SK-N-SH treated with all-trans-retinoic acid at 6 μM for 48 hours (cell line): ENCODE data around the gene CACNA2D4.

Experiments
- ATAC-seq: fragments of 200-7000 bp; cut with Tn5 transposase; 3 replicates; pipeline ENCODE4 v1.9.1; 2020; ENCODE audit warnings: mild to moderate bottlenecking, moderate library complexity
- ARNTL ChIP-seq: fragments of 450-650 bp; formaldehyde crosslinking; IDR thresholded peaks from 2 replicates; pipeline ENCODE4 v1.5.0; 2020; ENCODE audit warnings: low read depth, mild to moderate bottlenecking, moderate library complexity, borderline replicate concordance
- BACH2 ChIP-seq: fragments of 250-450 bp; sonication (Bioruptor Pico); IDR thresholded peaks from 2 replicates; pipeline ENCODE4 v1.9.0; 2021; ENCODE audit warnings: mild to moderate bottlenecking, borderline replicate concordance
- CREB5 ChIP-seq: fragments of 250-450 bp; sonication (Bioruptor Pico); IDR thresholded peaks from 2 replicates; pipeline ENCODE4 v1.5.1; 2020; ENCODE audit warnings: low read depth, mild to moderate bottlenecking, moderate library complexity
- CSDC2 ChIP-seq: fragments of 250-450 bp; sonication (Bioruptor Pico); IDR thresholded peaks from 2 replicates; pipeline ENCODE4 v1.5.0; 2020; ENCODE audit warnings: mild to moderate bottlenecking, moderate library complexity
- GLIS3 ChIP-seq: fragments of 250-450 bp; sonication (Bioruptor Pico); IDR thresholded peaks from 2 replicates; pipeline ENCODE4 v1.5.0; 2020; ENCODE audit warnings: mild to moderate bottlenecking, moderate library complexity
- ISL1 ChIP-seq: fragments of 250-450 bp; sonication (Bioruptor Pico); IDR thresholded peaks from 2 replicates; pipeline ENCODE4 v2.1.2; 2022; ENCODE audit warnings: mild to moderate bottlenecking, moderate library complexity
- OSR1 ChIP-seq: fragments of 250-450 bp; sonication (Bioruptor Pico); IDR thresholded peaks from 2 replicates; pipeline ENCODE4 v1.8.0; 2022; ENCODE audit warnings: moderate library complexity, mild to moderate bottlenecking, inconsistent platforms
- PPARA ChIP-seq: fragments of 250-450 bp; sonication (Bioruptor Pico); IDR thresholded peaks from 2 replicates; pipeline ENCODE4 v1.5.0; 2020; ENCODE audit warnings: mild to moderate bottlenecking, borderline replicate concordance
- RARB ChIP-seq: fragments of 250-450 bp; sonication (Bioruptor Pico); IDR thresholded peaks from 2 replicates; pipeline ENCODE4 v1.8.0; 2021; ENCODE audit warnings: mild to moderate bottlenecking, moderate library complexity
- SNAI2 ChIP-seq: fragments of 250-450 bp; sonication (Bioruptor Pico); IDR thresholded peaks from 2 replicates; pipeline ENCODE4 v1.5.0; 2020; ENCODE audit warnings: mild to moderate bottlenecking, moderate library complexity
- TCF4 ChIP-seq: fragments of 250-450 bp; sonication (Bioruptor Pico); IDR thresholded peaks from 2 replicates; pipeline ENCODE4 v1.8.0; 2021; ENCODE audit warnings: mild to moderate bottlenecking, moderate library complexity, borderline replicate concordance
- TOX ChIP-seq: fragments of 250-450 bp; sonication (Bioruptor Pico); IDR thresholded peaks from 2 replicates; pipeline ENCODE4 v1.8.0; 2021; ENCODE audit warnings: mild to moderate bottlenecking, moderate library complexity, borderline replicate concordance
- ZC3H10 ChIP-seq: fragments of 250-450 bp; sonication (Bioruptor Pico); IDR thresholded peaks from 2 replicates; pipeline ENCODE4 v1.5.1; 2021; ENCODE audit warnings: mild to moderate bottlenecking, moderate library complexity
- ZFP3 ChIP-seq: fragments of 250-450 bp; sonication (Bioruptor Pico); IDR thresholded peaks from 2 replicates; pipeline ENCODE4 v1.5.0; 2020; ENCODE audit warnings: mild to moderate bottlenecking, moderate library complexity
- ZFP30 ChIP-seq: fragments of 450-650 bp; formaldehyde crosslinking; IDR thresholded peaks from 2 replicates; pipeline ENCODE4 v1.5.0; 2022; ENCODE audit warnings: mild to moderate bottlenecking, moderate library complexity
- ZNF565 ChIP-seq: fragments of 450-650 bp; formaldehyde crosslinking; conservative IDR thresholded peaks from 2 replicates; pipeline ENCODE4 v1.5.0; 2020; ENCODE audit warnings: low read depth, mild to moderate bottlenecking, moderate library complexity
- ZNF70 ChIP-seq: fragments of 450-650 bp; formaldehyde crosslinking; IDR thresholded peaks from 2 replicates; pipeline ENCODE4 v1.5.0; 2020; ENCODE audit warnings: mild to moderate bottlenecking, moderate library complexity
- ZNF8 ChIP-seq: fragments of 450-650 bp; formaldehyde crosslinking; IDR thresholded peaks from 2 replicates; pipeline ENCODE4 v1.5.0; 2020; ENCODE audit warnings: mild to moderate bottlenecking, moderate library complexity
- TF ChIP-seq, protein P1 (sequence below): fragments of 250-450 bp; sonication (Bioruptor Pico); IDR thresholded peaks from 2 replicates; pipeline ENCODE4 v1.5.1; 2021; ENCODE audit warnings: mild to moderate bottlenecking, moderate library complexity
- TF ChIP-seq, protein P2 (sequence below): fragments of 250-450 bp; sonication (Bioruptor Pico); IDR thresholded peaks from 2 replicates; pipeline ENCODE4 v1.8.0; 2020; ENCODE audit warnings: mild to moderate bottlenecking, moderate library complexity, borderline replicate concordance
- TF ChIP-seq, protein P3 (sequence below): fragments of 250-450 bp; sonication (Bioruptor Pico); IDR thresholded peaks from 2 replicates; pipeline ENCODE4 v1.8.0; 2021; ENCODE audit warnings: low read depth, mild to moderate bottlenecking, moderate library complexity, borderline replicate concordance
- TF ChIP-seq, protein P4 (sequence below): fragments of 250-450 bp; sonication (Bioruptor Pico); IDR thresholded peaks from 2 replicates; pipeline ENCODE4 v1.5.0; 2020; ENCODE audit warnings: mild to moderate bottlenecking, moderate library complexity

CACNA2D4 gene

DNA sequence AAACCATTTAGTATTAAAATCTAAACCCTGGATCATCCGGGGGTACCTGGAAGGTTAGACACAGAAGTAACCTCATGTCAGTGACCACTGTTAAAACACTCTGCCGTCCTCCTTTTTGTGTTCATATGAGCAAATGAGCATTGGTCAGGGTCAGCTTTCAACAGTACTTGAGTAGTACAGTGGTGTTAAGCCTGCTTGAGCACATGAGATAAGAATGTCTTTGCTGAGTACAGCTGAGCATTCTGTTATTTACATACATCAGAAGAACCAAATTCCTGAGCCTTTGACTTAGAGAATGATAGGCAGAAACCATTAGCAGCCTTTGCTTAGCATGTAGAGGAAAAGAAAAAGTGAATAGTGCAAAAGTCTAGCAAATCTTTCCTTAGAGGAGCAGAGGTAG is 136.7 kb downstream of the CACNA2D4 start:
- TF ChIP-seq ZFP30 (CRISPR knock-in tag) (no peak), ZNF8 (no peak), GLIS3 (CRISPR knock-in tag) (no peak), PPARA (no peak), ZNF565 (CRISPR knock-in tag) (no peak), SNAI2 (CRISPR knock-in tag) (no peak), ZNF70 (CRISPR knock-in tag) (no peak), ZFP3 (CRISPR knock-in tag) (no peak), ARNTL (no peak), TCF4 (CRISPR knock-in tag) (no peak), ZC3H10 (no peak), RARB (no peak), CREB5 (CRISPR knock-in tag) (no peak), BACH2 (no peak)
- TF ChIP-seq, protein P1, sequence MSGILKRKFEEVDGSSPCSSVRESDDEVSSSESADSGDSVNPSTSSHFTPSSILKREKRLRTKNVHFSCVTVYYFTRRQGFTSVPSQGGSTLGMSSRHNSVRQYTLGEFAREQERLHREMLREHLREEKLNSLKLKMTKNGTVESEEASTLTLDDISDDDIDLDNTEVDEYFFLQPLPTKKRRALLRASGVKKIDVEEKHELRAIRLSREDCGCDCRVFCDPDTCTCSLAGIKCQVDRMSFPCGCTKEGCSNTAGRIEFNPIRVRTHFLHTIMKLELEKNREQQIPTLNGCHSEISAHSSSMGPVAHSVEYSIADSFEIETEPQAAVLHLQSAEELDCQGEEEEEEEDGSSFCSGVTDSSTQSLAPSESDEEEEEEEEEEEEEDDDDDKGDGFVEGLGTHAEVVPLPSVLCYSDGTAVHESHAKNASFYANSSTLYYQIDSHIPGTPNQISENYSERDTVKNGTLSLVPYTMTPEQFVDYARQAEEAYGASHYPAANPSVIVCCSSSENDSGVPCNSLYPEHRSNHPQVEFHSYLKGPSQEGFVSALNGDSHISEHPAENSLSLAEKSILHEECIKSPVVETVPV (CRISPR knock-in tag), result no peak
- TF ChIP-seq, protein P2, sequence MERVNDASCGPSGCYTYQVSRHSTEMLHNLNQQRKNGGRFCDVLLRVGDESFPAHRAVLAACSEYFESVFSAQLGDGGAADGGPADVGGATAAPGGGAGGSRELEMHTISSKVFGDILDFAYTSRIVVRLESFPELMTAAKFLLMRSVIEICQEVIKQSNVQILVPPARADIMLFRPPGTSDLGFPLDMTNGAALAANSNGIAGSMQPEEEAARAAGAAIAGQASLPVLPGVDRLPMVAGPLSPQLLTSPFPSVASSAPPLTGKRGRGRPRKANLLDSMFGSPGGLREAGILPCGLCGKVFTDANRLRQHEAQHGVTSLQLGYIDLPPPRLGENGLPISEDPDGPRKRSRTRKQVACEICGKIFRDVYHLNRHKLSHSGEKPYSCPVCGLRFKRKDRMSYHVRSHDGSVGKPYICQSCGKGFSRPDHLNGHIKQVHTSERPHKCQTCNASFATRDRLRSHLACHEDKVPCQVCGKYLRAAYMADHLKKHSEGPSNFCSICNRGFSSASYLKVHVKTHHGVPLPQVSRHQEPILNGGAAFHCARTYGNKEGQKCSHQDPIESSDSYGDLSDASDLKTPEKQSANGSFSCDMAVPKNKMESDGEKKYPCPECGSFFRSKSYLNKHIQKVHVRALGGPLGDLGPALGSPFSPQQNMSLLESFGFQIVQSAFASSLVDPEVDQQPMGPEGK, result no peak
- no peak for ATAC-seq

DNA sequence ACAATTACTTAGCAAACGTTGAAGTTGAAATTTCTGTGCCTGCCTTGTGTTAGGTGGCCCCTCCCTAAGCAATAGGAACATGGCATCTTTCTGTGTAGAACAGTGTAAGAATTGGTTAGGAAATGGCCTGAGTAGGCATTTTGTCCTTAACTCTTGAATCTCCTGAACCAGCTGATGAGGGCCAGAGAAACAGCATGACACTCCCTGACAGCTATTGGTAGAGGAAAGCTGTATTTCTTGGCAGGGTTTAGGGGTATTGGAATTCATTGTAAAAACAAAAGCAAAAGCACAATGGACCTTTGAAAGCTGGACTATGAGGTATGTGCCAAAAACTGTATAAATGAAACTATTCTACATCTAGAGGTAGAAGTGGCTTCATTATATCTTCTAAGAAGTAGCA is 138.7 kb downstream of the CACNA2D4 start:
- peak; percentile 16; the same call in 2 of the 3 replicates for ATAC-seq
- peak; percentile 53 for TF ChIP-seq ISL1 (CRISPR knock-in tag)
- TF ChIP-seq ZC3H10, result no peak
- TF ChIP-seq ZFP30 (CRISPR knock-in tag), result no peak

- TF ChIP-seq ZFP30 (CRISPR knock-in tag) (no peak), ZC3H10 (no peak), OSR1 (CRISPR knock-in tag) (no peak), ISL1 (CRISPR knock-in tag) (no peak), ZNF70 (CRISPR knock-in tag) (no peak), PPARA (no peak), ZNF8 (no peak), TCF4 (CRISPR knock-in tag) (no peak), CSDC2 (CRISPR knock-in tag) (no peak), SNAI2 (CRISPR knock-in tag) (no peak), TOX (CRISPR knock-in tag) (no peak), ARNTL (no peak)
- TF ChIP-seq, protein P3, sequence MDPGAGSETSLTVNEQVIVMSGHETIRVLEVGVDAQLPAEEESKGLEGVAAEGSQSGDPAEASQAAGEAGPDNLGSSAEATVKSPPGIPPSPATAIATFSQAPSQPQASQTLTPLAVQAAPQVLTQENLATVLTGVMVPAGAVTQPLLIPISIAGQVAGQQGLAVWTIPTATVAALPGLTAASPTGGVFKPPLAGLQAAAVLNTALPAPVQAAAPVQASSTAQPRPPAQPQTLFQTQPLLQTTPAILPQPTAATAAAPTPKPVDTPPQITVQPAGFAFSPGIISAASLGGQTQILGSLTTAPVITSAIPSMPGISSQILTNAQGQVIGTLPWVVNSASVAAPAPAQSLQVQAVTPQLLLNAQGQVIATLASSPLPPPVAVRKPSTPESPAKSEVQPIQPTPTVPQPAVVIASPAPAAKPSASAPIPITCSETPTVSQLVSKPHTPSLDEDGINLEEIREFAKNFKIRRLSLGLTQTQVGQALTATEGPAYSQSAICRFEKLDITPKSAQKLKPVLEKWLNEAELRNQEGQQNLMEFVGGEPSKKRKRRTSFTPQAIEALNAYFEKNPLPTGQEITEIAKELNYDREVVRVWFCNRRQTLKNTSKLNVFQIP (CRISPR knock-in tag), result no peak
- TF ChIP-seq, protein P4, sequence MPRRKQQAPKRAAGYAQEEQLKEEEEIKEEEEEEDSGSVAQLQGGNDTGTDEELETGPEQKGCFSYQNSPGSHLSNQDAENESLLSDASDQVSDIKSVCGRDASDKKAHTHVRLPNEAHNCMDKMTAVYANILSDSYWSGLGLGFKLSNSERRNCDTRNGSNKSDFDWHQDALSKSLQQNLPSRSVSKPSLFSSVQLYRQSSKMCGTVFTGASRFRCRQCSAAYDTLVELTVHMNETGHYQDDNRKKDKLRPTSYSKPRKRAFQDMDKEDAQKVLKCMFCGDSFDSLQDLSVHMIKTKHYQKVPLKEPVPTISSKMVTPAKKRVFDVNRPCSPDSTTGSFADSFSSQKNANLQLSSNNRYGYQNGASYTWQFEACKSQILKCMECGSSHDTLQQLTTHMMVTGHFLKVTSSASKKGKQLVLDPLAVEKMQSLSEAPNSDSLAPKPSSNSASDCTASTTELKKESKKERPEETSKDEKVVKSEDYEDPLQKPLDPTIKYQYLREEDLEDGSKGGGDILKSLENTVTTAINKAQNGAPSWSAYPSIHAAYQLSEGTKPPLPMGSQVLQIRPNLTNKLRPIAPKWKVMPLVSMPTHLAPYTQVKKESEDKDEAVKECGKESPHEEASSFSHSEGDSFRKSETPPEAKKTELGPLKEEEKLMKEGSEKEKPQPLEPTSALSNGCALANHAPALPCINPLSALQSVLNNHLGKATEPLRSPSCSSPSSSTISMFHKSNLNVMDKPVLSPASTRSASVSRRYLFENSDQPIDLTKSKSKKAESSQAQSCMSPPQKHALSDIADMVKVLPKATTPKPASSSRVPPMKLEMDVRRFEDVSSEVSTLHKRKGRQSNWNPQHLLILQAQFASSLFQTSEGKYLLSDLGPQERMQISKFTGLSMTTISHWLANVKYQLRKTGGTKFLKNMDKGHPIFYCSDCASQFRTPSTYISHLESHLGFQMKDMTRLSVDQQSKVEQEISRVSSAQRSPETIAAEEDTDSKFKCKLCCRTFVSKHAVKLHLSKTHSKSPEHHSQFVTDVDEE (CRISPR knock-in tag), result no peak
- no peak for ATAC-seq
These were observed 139.5 kb downstream of the CACNA2D4 start for GRCh38 chr12:1778911-1779310.
